PC-9 (cell line): ENCODE measurements around the gene ZNF860.

ENCODE experiments used
- EZH2 ChIP-seq: fragments of 200-600 bp; sonication (generic); IDR thresholded peaks from 2 replicates; pipeline ENCODE4 v1.8.0; 2017; ENCODE audit warnings: antibody characterized with exemption, low read depth
- TF ChIP-seq, protein P1 (sequence below): fragments of 200-600 bp; sonication (generic); conservative IDR thresholded peaks from 2 replicates; pipeline ENCODE4 v1.6.1; 2017; ENCODE audit warnings: mixed run types, antibody characterized with exemption, mild to moderate bottlenecking, moderate library complexity

DNA sequence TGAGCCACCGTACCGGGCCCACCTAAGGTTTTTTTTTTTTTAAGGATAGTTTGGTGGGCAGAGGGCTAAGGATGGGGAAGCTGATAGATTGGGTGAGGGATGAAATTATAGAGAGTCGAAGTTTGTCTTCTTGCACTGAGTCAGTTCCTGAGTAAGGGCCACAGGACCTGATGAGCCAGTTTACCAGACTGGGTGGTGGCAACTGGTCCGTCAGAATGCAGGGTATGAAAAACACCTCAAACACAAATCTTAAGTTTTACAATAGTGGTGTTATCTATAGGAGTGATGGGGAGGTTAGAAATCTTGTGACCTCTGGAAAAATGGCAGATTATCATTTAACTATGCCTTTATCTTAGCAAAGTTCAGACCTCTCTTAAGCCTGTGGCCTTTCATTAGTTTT, 2.8 kb downstream of the ZNF860 start:
- TF ChIP-seq, protein P1, sequence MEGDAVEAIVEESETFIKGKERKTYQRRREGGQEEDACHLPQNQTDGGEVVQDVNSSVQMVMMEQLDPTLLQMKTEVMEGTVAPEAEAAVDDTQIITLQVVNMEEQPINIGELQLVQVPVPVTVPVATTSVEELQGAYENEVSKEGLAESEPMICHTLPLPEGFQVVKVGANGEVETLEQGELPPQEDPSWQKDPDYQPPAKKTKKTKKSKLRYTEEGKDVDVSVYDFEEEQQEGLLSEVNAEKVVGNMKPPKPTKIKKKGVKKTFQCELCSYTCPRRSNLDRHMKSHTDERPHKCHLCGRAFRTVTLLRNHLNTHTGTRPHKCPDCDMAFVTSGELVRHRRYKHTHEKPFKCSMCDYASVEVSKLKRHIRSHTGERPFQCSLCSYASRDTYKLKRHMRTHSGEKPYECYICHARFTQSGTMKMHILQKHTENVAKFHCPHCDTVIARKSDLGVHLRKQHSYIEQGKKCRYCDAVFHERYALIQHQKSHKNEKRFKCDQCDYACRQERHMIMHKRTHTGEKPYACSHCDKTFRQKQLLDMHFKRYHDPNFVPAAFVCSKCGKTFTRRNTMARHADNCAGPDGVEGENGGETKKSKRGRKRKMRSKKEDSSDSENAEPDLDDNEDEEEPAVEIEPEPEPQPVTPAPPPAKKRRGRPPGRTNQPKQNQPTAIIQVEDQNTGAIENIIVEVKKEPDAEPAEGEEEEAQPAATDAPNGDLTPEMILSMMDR = no peak
- no peak for TF ChIP-seq EZH2
